Left kidney (tissue), 2 donors: ENCODE measurements around the gene RPS5. TPM values are rescaled to one million over a fixed set of nuclear protein-coding genes. Genes with fewer than 3 reads are reported as not detected.

Experiments used
- DNase-seq: peaks from one replicate; pipeline ENCODE4 v3.0.0-alpha.2; 2013
- polyA plus RNA-seq: library from polyadenylated mRNA; unstranded; fragments of 120-200 nt; gene quantifications from one replicate; pipeline ENCODE4 v1.2.1, GENCODE V29; 2013; ENCODE audit not compliant: insufficient read length

RPS5 gene
- polyA plus RNA-seq, 1 donor, result 819 TPM

- DNase-seq, result no peak
Measured at GRCh38 chr19:58381460-58382212, 5.4 kb upstream of the RPS5 start.

GRCh38 chr19:58382997-58383603 lies 4.0 kb upstream of the RPS5 start:
- no peak for DNase-seq

GRCh38 chr19:58385313-58385890 lies 1.7 kb upstream of the RPS5 start:
- DNase-seq, result no peak

- DNase-seq, result no peak
Measured at GRCh38 chr19:58385891-58386575, 1.0 kb upstream of the RPS5 start.

- DNase-seq, result no peak
Measured at GRCh38 chr19:58387338-58388174, 487 bp downstream of the RPS5 start.

GRCh38 chr19:58388175-58388526 lies 1.1 kb downstream of the RPS5 start:
- DNase-seq, result no peak

GRCh38 chr19:58392945-58393724 lies 6.1 kb downstream of the RPS5 start:
- no peak for DNase-seq

- DNase-seq, result no peak
Measured at GRCh38 chr19:58393725-58394033, 6.6 kb downstream of the RPS5 start.

- DNase-seq, result no peak
Measured at GRCh38 chr19:58394821-58395219, 7.8 kb downstream of the RPS5 start.

GRCh38 chr19:58395220-58395978 lies 8.3 kb downstream of the RPS5 start, which contains the start of gene RNF225:
RNF225 (plus strand) TSS chr19:58395656; CDS start chr19:58396090, 434 bp downstream.
- DNase-seq, result no peak

GRCh38 chr19:58395979-58396627 lies 9.0 kb downstream of the RPS5 start:
- DNase-seq, result no peak

- no peak for DNase-seq
Measured at GRCh38 chr19:58396691-58397532, 9.8 kb downstream of the RPS5 start.

GRCh38 chr19:58397533-58398037 lies 10.5 kb downstream of the RPS5 start:
- no peak for DNase-seq

GRCh38 chr19:58398087-58398486 lies 11.0 kb downstream of the RPS5 start:
- DNase-seq, result no peak

GRCh38 chr19:58398545-58398944 lies 11.5 kb downstream of the RPS5 start:
- DNase-seq, result no peak

- DNase-seq, result no peak
Measured at GRCh38 chr19:58399903-58400302, 12.8 kb downstream of the RPS5 start.

GRCh38 chr19:58400316-58400915 lies 13.3 kb downstream of the RPS5 start:
- DNase-seq, result no peak
